SJCRH30 (cell line): ENCODE measurements around the gene CDH6. TPM values are rescaled to one million over a fixed set of nuclear protein-coding genes. Genes with fewer than 3 reads are reported as not detected.

ENCODE experiments used
- DNase-seq, 2 experiments: peaks; one replicate each; pipeline ENCODE4 v3.0.0-alpha.2; 2015 to 2020
- H3K27ac ChIP-seq: fragments of 250-450 bp; sonication (Bioruptor Pico); 2 replicates; pipeline ENCODE4 v1.5.1; 2020; ENCODE audit warnings: mild to moderate bottlenecking, moderate library complexity
- H3K27me3 ChIP-seq: fragments of 250-450 bp; sonication (Bioruptor Pico); 2 replicates; pipeline ENCODE4 v1.5.1; 2020; ENCODE audit warnings: mild to moderate bottlenecking, moderate library complexity
- H3K36me3 ChIP-seq: fragments of 250-450 bp; sonication (Bioruptor Pico); 2 replicates; pipeline ENCODE4 v1.5.1; 2020; ENCODE audit warnings: mild to moderate bottlenecking, moderate library complexity
- H3K4me1 ChIP-seq: fragments of 250-450 bp; sonication (Bioruptor Pico); 2 replicates; pipeline ENCODE4 v1.5.1; 2020; ENCODE audit warnings: mild to moderate bottlenecking, moderate library complexity
- H3K4me3 ChIP-seq: fragments of 250-450 bp; sonication (Bioruptor Pico); 2 replicates; pipeline ENCODE4 v1.5.1; 2020; ENCODE audit warnings: mild to moderate bottlenecking, moderate library complexity
- H3K9me3 ChIP-seq: fragments of 250-450 bp; sonication (Bioruptor Pico); replicated peaks from 2 replicates; pipeline ENCODE4 v1.5.1; 2020; ENCODE audit warnings: mild to moderate bottlenecking, moderate library complexity
- total RNA-seq: library from RNA; depleted of rRNA; stranded (reverse); fragments of >200 nt; shearing (Covaris generic); gene quantifications from 2 replicates; pipeline ENCODE4 v1.2.3, GENCODE V29; 2014

CDH6 gene
- total RNA-seq, 1 experiment from 2014 or later, result 8.3 TPM

DNA sequence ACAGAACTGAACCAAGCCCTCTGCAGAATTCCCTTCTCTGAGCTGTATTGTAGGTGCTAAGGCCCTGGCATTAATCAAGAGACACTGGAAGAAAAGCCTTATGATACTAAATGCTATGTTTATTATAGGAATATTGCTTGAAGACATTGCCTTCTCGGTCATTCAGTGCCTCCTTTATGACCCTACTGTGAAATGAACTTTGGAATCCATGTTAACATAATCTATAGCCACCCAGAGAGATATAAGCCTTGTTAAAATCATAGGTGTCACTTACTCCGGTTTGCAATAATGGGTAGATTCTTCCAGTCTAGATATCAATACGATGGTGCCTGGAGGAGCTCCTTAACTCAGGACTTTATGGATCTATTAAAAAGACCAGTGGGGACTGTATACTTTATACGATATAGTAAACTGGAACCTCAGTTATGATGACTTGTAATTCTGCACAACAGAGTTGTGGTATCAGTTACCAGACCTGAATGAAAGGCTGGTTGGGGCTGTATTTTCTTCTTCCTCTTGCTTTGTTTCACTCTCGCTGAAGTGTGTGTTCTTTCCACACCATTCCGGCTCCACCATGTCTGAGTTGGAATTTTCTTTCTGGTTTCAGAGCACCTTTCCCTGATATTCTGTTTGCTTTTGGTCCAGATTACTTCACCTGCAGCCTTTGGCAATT, 183.9 kb downstream of the CDH6 start:
- Histone ChIP-seq H3K4me1 (no peaks in the 10 kb centered on the region; the same call in 1 of the 2 replicates), H3K36me3 (no peaks in the 10 kb centered on the region), H3K27me3 (no peaks in the 10 kb centered on the region), H3K27ac (no peak overlapping the region), H3K4me3 (no peak overlapping the region), H3K9me3 (no peaks in the 10 kb centered on the region)
- no peak for DNase-seq

DNA sequence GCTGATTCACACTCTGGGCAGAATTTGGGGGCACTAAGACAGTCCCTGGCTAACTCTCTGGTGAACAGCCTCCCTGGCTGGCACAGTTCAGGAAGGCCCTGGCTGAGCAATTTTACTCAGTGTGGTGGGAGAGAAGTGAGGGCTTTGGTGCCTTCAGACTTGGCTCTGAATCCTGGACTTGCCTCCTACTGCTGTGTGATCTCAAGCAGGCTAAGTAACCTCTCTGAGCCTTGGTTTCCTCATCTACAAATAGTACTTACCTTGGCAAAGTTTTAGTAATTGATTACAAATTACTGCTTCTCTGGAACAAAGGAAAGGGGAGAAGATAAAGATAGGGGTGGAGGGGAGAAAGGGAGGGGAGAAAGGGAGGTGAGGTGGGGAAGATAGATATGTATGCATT, 184.7 kb downstream of the CDH6 start:
- no peaks in the 10 kb centered on the region for H3K36me3 ChIP-seq
- DNase-seq, result no peak
- no peak overlapping the region for H3K4me3 ChIP-seq
- H3K9me3 ChIP-seq, result no peaks in the 10 kb centered on the region
- no peak overlapping the region for H3K27ac ChIP-seq
- no peaks in the 10 kb centered on the region; the same call in 1 of the 2 replicates for H3K4me1 ChIP-seq
- H3K27me3 ChIP-seq, result no peaks in the 10 kb centered on the region
